Measurements from ENCODE around the gene KRTAP4-11.
"Not testable (repeated sequence)": the region's sequence is repeated elsewhere in the genome, so short reads cannot be mapped to it uniquely, and the experiment has no call there.

KRTAP4-11 gene

GRCh38 chr17:41117846-41118386 lies at the start of gene KRTAP4-11:
Gene KRTAP4-11, minus strand, starts transcription at chr17:41118373. Its CDS starts 58 bp downstream, at chr17:41118315.
- in situ Hi-C loops (cut with MboI; ENCODE audit: low sequenced_read_pairs) = not testable (repeated sequence)

GRCh38 chr17:41167561-41167960 lies 49.4 kb upstream of the KRTAP4-11 start:
- in situ Hi-C loops (cut with MboI; ENCODE audit: low sequenced_read_pairs) = no loop called here

GRCh38 chr17:41163828-41164227 lies 45.7 kb upstream of the KRTAP4-11 start:
- in situ Hi-C loops (cut with MboI; ENCODE audit: low sequenced_read_pairs) = no loop called here

- in situ Hi-C loops (cut with MboI; ENCODE audit: low sequenced_read_pairs) = no loop called here
Observed at GRCh38 chr17:41160648-41161047, 42.5 kb upstream of the KRTAP4-11 start, which contains the start of gene KRTAP4-4. Gene KRTAP4-4, minus strand, starts transcription at chr17:41160748. Its CDS starts 57 bp downstream, at chr17:41160691.

GRCh38 chr17:41160190-41160589 lies 42.0 kb upstream of the KRTAP4-11 start:
- in situ Hi-C loops (cut with MboI; ENCODE audit: low sequenced_read_pairs) = not testable (repeated sequence)

- in situ Hi-C loops (cut with MboI; ENCODE audit: low sequenced_read_pairs) = no loop called here
Observed at GRCh38 chr17:41153856-41154255, 35.7 kb upstream of the KRTAP4-11 start.

GRCh38 chr17:41151525-41151924 lies 33.4 kb upstream of the KRTAP4-11 start:
- in situ Hi-C loops (cut with MboI; ENCODE audit: low sequenced_read_pairs) = no loop called here

- in situ Hi-C loops (cut with MboI; ENCODE audit: low sequenced_read_pairs) = no loop called here
Observed at GRCh38 chr17:41150026-41150425, 31.9 kb upstream of the KRTAP4-11 start.

GRCh38 chr17:41149652-41149985 lies 31.4 kb upstream of the KRTAP4-11 start, which contains the start of gene KRTAP4-5:
Gene KRTAP4-5, minus strand, starts transcription at chr17:41149825. Its CDS starts 58 bp downstream, at chr17:41149767.
- in situ Hi-C loops (cut with MboI; ENCODE audit: low sequenced_read_pairs) = no loop called here

- in situ Hi-C loops (cut with MboI; ENCODE audit: low sequenced_read_pairs) = not testable (repeated sequence)
Observed at GRCh38 chr17:41148971-41149651, 30.9 kb upstream of the KRTAP4-11 start.

GRCh38 chr17:41147531-41148204 lies 29.5 kb upstream of the KRTAP4-11 start:
- in situ Hi-C loops (cut with MboI; ENCODE audit: low sequenced_read_pairs) = no loop called here

GRCh38 chr17:41145261-41145660 lies 27.1 kb upstream of the KRTAP4-11 start:
- in situ Hi-C loops (cut with MboI; ENCODE audit: low sequenced_read_pairs) = no loop called here

GRCh38 chr17:41144846-41145245 lies 26.7 kb upstream of the KRTAP4-11 start:
- in situ Hi-C loops (cut with MboI; ENCODE audit: low sequenced_read_pairs) = no loop called here

- in situ Hi-C loops (cut with MboI; ENCODE audit: low sequenced_read_pairs) = no loop called here
Observed at GRCh38 chr17:41141361-41141760, 23.2 kb upstream of the KRTAP4-11 start.

GRCh38 chr17:41140360-41141131 lies 22.4 kb upstream of the KRTAP4-11 start, which contains the start of gene KRTAP4-6:
Gene KRTAP4-6, minus strand, starts transcription at chr17:41140544. Its CDS starts 57 bp downstream, at chr17:41140487.
- in situ Hi-C loops (cut with MboI; ENCODE audit: low sequenced_read_pairs) = no loop called here

GRCh38 chr17:41139865-41140264 lies 21.7 kb upstream of the KRTAP4-11 start:
- in situ Hi-C loops (cut with MboI; ENCODE audit: low sequenced_read_pairs) = not testable (repeated sequence)

GRCh38 chr17:41133880-41134735 lies 15.9 kb upstream of the KRTAP4-11 start:
- in situ Hi-C loops (cut with MboI; ENCODE audit: low sequenced_read_pairs) = no loop called here

GRCh38 chr17:41131979-41132378 lies 13.8 kb upstream of the KRTAP4-11 start:
- in situ Hi-C loops (cut with MboI; ENCODE audit: low sequenced_read_pairs) = no loop called here

- in situ Hi-C loops (cut with MboI; ENCODE audit: low sequenced_read_pairs) = no loop called here
Observed at GRCh38 chr17:41127371-41127770, 9.2 kb upstream of the KRTAP4-11 start.

- in situ Hi-C loops (cut with MboI; ENCODE audit: low sequenced_read_pairs) = no loop called here
Observed at GRCh38 chr17:41126412-41126811, 8.2 kb upstream of the KRTAP4-11 start.

Measured in HL-60/S4 (cell line).